Measurements from ENCODE around the gene ZCCHC7. TPM values are rescaled to one million over a fixed set of nuclear protein-coding genes. Genes with fewer than 3 reads are reported as not detected.

ZCCHC7 gene
- polyA plus RNA-seq, 1 donor from 2014 or later: 10.9 TPM

DNA sequence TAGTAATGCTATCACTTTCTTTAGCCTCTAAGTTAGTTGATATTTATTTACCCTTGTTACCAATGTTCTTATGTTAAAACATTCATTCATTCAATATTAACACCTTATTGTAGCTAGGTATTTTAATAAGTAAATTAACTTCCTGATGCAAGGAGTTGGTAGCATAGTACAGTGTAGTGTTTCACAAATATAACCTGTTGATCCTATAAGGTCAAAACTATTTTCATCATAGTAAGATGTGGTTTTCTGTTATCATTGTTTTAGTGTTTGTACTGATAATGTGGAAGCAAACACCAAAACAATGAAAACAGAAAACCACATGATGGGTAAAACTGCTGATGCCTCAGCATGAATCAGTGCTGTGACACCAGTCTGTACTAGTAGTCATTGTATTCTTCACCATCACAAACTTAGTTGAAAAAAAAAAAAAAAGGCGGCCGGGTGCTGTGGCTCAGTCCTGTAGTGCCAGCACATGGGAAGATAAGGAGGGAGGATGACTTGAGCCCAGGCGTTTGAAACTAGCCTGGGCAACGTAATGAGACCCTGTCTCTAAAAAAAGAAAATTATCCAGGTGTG, 36.5 kb downstream of the ZCCHC7 start:
- Histone ChIP-seq H3K79me2 (replicated peaks; ENCODE audit: insufficient read depth, low read length) (no peaks in the 10 kb centered on the region), H3K4me2 (ENCODE audit: low read length) (no peak overlapping the region), H2AFZ (ENCODE audit: low read depth, low read length) (no peak overlapping the region), H3F3A (ENCODE audit: insufficient read depth, low read length, poor library complexity, severe bottlenecking) (no peaks in the 10 kb centered on the region), H3K36me3 (ENCODE audit: insufficient read depth, low read length) (no peaks in the 10 kb centered on the region), H3K9me3 (ENCODE audit: low read length) (no peaks in the 10 kb centered on the region), H4K20me1 (ENCODE audit: insufficient read depth) (no peaks in the 10 kb centered on the region), H3K9ac (ENCODE audit: low read length) (no peak overlapping the region), H3K27me3 (ENCODE audit: insufficient read depth, low read depth, low read length) (no peaks in the 10 kb centered on the region), H3K9me2 (ENCODE audit: insufficient read depth, low read length) (no peaks in the 10 kb centered on the region), H3K4me3 (ENCODE audit: low read length) (no peak overlapping the region), H3K27ac (ENCODE audit: low read length) (no peak overlapping the region)
- TF ChIP-seq TAF1 (IDR thresholded peaks at IDR 0.05; ENCODE audit: low read depth): no peak
- no peak for TF ChIP-seq RAD21 (conservative IDR thresholded peaks at IDR 0.05)
- TF ChIP-seq, protein P1, sequence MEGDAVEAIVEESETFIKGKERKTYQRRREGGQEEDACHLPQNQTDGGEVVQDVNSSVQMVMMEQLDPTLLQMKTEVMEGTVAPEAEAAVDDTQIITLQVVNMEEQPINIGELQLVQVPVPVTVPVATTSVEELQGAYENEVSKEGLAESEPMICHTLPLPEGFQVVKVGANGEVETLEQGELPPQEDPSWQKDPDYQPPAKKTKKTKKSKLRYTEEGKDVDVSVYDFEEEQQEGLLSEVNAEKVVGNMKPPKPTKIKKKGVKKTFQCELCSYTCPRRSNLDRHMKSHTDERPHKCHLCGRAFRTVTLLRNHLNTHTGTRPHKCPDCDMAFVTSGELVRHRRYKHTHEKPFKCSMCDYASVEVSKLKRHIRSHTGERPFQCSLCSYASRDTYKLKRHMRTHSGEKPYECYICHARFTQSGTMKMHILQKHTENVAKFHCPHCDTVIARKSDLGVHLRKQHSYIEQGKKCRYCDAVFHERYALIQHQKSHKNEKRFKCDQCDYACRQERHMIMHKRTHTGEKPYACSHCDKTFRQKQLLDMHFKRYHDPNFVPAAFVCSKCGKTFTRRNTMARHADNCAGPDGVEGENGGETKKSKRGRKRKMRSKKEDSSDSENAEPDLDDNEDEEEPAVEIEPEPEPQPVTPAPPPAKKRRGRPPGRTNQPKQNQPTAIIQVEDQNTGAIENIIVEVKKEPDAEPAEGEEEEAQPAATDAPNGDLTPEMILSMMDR (IDR thresholded peaks at IDR 0.05; ENCODE audit: poor library complexity, severe bottlenecking): no peak

DNA sequence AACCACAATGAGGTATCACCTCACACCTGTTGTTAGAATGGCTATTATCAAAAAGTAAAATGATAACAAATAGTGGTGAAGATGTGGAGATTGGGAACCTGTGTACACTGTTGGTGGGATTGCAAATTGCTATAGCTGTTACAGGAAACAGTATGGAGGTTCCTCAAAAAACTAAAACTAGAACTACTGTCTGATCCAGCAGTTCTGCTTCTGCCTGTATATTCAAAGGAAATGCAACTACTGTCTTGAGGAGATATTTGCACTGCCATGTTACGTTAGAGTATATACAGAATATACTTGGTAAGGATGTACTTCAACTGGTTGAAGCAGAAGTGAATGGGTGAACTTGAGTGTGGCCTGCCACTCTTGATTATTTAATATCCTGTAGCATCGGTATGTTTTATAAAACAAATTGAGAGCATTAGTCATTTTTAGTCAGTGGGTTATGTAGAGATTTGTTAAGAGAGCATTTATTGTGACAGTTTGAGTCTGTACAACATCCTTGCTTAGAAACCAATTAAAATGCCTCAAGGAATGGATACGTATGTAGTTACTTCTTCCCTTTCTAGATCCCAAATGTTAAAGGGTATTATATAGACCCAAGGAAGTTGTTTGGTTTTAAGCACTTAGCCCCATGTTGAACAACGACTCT, 37.5 kb downstream of the ZCCHC7 start:
- Histone ChIP-seq H4K20me1 (ENCODE audit: insufficient read depth) (no peaks in the 10 kb centered on the region), H3K9ac (ENCODE audit: low read length) (no peak overlapping the region), H3K36me3 (ENCODE audit: insufficient read depth, low read length) (no peaks in the 10 kb centered on the region), H2AFZ (ENCODE audit: low read depth, low read length) (no peak overlapping the region), H3K4me2 (ENCODE audit: low read length) (no peak overlapping the region), H3K79me2 (replicated peaks; ENCODE audit: insufficient read depth, low read length) (no peaks in the 10 kb centered on the region), H3K27me3 (ENCODE audit: insufficient read depth, low read depth, low read length) (no peaks in the 10 kb centered on the region), H3K27ac (ENCODE audit: low read length) (no peak overlapping the region), H3K9me2 (ENCODE audit: insufficient read depth, low read length) (no peaks in the 10 kb centered on the region), H3F3A (ENCODE audit: insufficient read depth, low read length, poor library complexity, severe bottlenecking) (no peaks in the 10 kb centered on the region), H3K4me3 (ENCODE audit: low read length) (no peak overlapping the region), H3K9me3 (ENCODE audit: low read length) (no peaks in the 10 kb centered on the region)
- TF ChIP-seq MXI1 (conservative IDR thresholded peaks at IDR 0.05; ENCODE audit: poor library complexity, severe bottlenecking): no peak
- no peak for TF ChIP-seq TAF1 (IDR thresholded peaks at IDR 0.05; ENCODE audit: low read depth)
- no peak for TF ChIP-seq POLR2AphosphoS5 (IDR thresholded peaks at IDR 0.05)
- TF ChIP-seq, protein P2, sequence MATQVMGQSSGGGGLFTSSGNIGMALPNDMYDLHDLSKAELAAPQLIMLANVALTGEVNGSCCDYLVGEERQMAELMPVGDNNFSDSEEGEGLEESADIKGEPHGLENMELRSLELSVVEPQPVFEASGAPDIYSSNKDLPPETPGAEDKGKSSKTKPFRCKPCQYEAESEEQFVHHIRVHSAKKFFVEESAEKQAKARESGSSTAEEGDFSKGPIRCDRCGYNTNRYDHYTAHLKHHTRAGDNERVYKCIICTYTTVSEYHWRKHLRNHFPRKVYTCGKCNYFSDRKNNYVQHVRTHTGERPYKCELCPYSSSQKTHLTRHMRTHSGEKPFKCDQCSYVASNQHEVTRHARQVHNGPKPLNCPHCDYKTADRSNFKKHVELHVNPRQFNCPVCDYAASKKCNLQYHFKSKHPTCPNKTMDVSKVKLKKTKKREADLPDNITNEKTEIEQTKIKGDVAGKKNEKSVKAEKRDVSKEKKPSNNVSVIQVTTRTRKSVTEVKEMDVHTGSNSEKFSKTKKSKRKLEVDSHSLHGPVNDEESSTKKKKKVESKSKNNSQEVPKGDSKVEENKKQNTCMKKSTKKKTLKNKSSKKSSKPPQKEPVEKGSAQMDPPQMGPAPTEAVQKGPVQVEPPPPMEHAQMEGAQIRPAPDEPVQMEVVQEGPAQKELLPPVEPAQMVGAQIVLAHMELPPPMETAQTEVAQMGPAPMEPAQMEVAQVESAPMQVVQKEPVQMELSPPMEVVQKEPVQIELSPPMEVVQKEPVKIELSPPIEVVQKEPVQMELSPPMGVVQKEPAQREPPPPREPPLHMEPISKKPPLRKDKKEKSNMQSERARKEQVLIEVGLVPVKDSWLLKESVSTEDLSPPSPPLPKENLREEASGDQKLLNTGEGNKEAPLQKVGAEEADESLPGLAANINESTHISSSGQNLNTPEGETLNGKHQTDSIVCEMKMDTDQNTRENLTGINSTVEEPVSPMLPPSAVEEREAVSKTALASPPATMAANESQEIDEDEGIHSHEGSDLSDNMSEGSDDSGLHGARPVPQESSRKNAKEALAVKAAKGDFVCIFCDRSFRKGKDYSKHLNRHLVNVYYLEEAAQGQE (IDR thresholded peaks at IDR 0.05; ENCODE audit: borderline replicate concordance): no peak
- no peak for TF ChIP-seq RAD21 (conservative IDR thresholded peaks at IDR 0.05)
- no peak for TF ChIP-seq SMC3 (conservative IDR thresholded peaks at IDR 0.05; ENCODE audit: poor library complexity)
- no peak for TF ChIP-seq EZH2 (IDR thresholded peaks at IDR 0.05; ENCODE audit: borderline replicate concordance, insufficient read depth, low read length, poor library complexity, severe bottlenecking)
- no peak for TF ChIP-seq EP300 (conservative IDR thresholded peaks at IDR 0.05; ENCODE audit: poor library complexity, severe bottlenecking)
- TF ChIP-seq, protein P1 (IDR thresholded peaks at IDR 0.05; ENCODE audit: poor library complexity, severe bottlenecking): no peak

All from neural cell (in vitro differentiated cells).